UCSD-AML1 (cell line): ENCODE results near the gene LSR.

Experiments
- DNase-seq: peaks from one replicate; lab custom pipeline; 2025; ENCODE audit not compliant: unreplicated experiment; lab: John Stamatoyannopoulos, UW

The LSR gene

DNA sequence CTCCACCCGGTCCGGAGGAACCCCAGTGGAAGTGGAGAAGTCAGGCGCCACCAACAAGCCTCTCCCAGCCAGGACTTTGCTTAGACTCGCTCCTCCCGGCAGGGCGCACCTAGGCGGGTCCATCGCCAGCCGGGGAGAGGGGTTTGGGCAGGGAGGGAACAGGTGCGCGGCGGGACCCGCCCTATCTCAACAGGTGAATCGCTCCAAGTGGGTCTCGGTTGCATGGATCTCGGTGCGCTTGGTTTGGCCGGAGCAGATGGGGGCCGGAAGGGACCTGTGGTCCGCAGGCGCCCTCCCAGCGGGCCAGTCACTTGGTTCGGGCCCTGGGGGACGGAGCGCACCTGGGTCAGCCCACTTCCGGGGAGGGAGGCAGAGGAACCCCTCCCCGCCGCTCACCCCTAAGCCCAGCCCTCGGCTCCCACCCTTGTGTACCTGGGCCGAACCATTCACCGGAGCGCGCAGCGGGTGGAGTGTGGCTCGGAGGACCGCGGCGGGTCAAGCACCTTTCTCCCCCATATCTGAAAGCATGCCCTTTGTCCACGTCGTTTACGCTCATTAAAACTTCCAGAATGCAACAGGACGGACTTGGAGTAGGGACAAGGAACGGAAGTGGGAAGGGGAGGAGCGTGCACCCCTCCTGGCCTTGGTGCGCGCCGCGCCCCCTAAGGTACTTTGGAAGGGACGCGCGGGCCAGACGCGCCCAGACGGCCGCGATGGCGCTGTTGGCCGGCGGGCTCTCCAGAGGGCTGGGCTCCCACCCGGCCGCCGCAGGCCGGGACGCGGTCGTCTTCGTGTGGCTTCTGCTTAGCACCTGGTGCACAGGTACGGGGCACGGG lies at the start of gene LSR:
LSR (plus strand) TSS at position 693 of the 836 bp plus-strand sequence; CDS start at position 714, 21 bp downstream.
- DNase-seq, result no peak

GRCh38 chr19:35199481-35199880 lies 49.3 kb upstream of the LSR start:
- no peak for DNase-seq

- DNase-seq, result no peak
These were observed 45.8 kb upstream of the LSR start for GRCh38 chr19:35202722-35203688.

DNA sequence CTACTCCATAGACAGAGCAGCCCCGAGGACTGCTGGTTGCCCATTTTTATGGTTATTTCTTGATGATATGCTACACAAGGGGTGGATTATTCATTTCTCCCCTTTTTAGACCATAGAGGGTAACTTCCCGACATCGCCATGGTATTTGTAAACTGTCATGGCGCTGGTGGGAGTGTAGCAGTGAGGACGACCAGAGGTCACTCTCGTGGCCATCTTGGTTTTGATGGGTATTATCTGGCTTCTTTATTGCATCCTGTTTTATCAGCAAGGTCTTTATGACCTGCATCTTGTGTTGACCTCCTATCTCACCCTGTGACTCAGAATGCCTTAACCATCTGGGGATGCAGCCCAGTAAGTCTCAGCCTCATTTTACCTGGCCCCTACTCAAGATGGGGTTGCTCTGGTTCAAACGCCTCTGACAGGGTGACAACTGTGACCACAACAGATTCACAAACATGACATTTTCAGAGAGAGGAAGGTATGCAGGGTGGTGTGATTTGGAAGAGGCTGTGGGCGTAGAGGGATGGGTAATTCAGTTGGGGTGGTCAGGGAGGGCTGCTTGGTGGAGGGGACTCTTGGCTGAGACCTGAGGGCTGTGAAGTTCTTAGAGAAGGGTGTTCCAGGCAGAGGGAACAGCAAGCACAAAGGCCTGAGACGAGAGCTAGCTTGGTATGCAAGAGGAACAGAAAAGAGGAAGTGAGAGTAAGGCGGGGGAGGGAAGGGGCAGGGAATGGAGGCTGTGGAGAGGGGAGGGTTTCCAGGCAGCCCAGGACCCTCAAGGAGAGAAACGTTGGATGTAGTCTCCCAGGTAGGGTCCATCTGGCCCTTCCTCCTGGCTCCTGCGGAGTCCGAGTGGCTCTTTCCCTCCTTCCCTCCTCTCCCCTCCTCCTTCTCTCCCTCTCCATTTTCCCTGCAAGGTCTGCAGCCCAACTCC lies 43.7 kb upstream of the LSR start:
- DNase-seq, result peak; percentile 43

DNA sequence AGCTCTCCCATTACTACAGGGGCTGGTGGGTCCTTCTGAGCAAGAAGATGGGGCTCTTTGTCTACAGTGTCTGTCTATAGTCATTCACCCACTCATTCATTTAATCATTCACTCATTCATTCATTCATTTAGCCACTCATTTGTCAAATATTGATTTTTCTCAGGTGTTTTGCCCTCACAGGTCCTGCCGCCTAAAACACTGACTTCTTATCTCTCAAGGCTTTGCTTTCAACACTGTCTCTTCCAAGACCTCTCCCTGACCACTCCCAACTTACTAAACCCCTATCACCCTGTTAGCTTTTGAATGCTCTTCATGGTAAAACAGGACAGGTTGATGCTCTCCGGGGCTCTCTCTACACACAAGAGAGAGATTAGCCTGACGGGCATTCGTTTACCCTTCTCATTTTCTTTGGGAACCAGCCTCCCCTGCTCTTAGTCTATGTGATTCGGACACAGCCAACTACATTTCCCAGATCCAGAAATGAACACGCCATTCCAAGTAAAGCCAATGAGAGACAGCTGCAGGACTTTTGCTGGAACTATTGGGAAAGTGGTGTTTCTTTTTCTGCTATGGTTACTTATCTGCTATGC lies 43.0 kb upstream of the LSR start:
- no peak for DNase-seq

DNA sequence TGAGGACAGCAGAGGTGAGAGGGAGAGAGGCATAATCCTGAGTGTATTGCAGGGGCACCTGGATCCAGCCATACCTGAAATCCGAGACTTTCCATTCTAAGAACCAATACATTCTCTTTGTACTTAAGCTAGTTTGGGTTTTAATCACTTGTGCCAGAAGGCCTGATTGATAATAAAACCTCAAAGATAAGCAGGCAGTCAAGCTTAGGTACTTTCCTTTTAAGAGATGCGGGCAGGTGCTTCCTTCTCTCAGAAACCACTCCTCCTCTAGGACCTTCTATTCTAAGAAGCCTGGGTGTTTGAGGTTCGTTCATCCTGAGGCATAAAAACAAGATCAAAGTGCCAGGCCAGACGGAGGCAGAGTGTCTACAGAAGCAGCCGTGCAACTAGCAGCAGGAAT lies 42.4 kb upstream of the LSR start:
- DNase-seq, result no peak

DNA sequence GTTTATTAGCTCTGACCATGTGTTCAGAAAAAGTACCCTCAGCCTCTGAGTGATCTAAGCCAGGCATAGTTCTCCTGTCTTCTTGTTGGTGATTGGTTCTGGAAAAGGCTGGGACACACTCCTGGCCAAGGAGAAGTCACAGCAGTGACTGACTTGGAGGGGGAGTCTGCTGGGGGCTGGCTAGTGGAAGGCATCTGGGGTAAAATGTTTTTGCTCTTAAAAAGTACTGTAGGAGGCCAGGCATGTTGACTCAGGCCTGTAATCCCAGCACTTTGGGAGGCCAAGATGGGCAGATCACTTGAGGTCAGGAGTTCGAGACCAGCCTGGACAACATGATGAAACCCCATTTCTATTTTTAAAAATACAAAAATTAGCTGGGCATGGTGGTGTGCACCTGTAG lies 41.9 kb upstream of the LSR start:
- DNase-seq, result no peak

- no peak for DNase-seq
These were observed 41.4 kb upstream of the LSR start for GRCh38 chr19:35207391-35207871.

GRCh38 chr19:35208121-35208520 lies 40.7 kb upstream of the LSR start:
- DNase-seq, result no peak

- no peak for DNase-seq
These were observed 39.2 kb upstream of the LSR start for GRCh38 chr19:35209646-35210045.

- peak; percentile 74 for DNase-seq
These were observed 37.1 kb upstream of the LSR start for GRCh38 chr19:35211545-35212230.

DNA sequence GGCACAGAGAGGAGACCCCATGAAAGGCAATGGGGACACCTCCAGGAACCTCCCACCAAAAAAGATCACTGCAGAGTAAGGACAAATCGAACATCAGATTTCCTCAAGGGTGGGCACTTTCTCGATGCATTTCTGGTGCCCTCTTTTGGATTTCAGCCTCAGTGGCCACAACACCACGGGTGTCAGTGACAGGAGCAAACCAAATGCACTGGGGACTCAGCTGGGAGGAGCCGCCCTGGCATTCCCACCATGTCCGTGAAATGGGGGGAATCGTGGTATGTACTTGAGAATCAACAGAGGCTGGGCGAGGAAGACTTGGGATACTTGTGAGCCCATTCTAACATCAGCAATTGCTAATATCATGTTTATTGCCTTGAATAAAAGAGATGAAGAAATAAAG lies 36.6 kb upstream of the LSR start:
- no peak for DNase-seq

DNA sequence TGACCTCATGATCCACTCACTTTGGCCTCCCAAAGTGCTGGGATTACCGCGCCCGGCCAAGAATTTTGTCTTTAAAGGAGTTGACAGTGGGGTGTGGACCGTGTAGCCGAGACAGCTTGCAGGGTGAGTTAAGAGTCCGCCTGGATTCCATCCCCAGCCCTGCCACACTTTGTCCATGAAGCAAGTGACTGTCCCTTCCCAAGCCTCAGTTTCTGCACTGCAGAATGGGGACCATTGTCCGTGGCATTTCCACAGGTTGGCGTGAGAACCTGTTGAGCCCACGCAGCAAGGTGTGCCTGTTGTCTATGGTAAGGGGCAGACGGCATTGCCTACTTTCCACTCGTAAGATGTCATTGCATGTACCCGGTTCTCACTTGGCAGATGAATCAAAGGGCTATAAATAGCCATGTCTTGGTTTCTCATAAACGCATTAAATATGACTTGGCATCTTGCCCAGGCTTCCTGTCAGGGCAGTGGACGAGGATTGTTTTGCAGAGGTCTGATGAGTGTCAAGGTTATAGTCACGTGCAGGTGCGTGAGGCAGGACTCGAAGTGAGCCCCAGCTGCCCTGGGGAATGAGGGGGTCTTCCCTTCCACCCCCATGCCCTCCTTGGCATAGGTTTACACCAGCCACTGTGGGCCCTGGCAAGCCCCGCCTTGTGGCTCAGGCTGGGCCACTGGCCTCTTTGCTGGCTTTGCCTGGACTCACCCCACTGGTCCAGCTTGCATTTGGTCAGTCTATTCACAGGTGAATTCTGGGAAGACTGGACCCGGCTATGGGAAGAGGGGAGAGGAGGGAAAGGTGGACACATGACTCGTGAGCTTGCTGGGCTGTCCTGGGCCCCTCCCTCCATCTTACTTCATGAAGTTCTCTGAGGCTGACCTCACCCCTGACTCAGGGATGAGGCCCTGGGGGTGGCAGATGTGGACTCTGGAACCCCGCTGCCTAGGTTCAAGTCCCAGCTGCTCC lies 34.9 kb upstream of the LSR start:
- peak; percentile 50 for DNase-seq

GRCh38 chr19:35214766-35215422 lies 33.9 kb upstream of the LSR start:
- DNase-seq, result no peak

DNA sequence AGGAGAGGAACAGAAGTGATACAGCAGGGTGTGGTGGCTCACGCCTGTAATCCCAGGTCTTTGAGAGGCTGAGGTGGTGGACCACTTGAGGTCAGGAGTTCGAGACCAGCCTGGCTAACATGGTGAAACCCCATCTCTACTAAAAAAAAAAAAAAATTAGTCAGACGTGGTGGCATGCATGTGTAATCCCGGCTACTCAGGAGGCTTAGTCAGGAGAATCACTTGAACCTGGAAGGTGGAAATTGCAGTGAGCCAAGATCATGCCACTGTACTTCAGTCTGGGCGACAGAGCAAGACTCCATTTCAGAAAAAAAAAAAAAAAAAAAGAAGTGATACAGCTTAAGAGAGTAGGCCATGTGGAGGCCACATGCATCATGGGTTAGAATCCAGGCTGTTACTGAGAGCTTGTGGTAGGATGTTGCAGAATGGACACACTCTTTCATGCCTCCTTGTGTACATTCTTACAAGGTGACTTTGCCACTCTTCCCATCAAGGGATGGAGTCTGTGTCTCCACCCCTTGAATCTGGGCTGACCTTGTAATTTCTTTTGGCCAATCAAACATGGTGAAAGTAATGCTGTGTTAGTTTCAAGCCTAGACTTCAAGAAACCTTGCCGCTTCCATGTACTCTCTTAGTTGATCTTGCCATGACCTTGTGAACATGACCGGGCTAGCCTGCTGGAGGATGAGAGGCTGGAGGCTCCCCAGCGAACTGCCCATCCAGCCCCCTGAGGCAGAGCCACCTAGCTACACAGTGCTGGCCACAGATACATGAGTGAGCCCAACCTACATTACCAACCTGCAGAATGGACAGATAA lies 32.6 kb upstream of the LSR start:
- no peak for DNase-seq

DNA sequence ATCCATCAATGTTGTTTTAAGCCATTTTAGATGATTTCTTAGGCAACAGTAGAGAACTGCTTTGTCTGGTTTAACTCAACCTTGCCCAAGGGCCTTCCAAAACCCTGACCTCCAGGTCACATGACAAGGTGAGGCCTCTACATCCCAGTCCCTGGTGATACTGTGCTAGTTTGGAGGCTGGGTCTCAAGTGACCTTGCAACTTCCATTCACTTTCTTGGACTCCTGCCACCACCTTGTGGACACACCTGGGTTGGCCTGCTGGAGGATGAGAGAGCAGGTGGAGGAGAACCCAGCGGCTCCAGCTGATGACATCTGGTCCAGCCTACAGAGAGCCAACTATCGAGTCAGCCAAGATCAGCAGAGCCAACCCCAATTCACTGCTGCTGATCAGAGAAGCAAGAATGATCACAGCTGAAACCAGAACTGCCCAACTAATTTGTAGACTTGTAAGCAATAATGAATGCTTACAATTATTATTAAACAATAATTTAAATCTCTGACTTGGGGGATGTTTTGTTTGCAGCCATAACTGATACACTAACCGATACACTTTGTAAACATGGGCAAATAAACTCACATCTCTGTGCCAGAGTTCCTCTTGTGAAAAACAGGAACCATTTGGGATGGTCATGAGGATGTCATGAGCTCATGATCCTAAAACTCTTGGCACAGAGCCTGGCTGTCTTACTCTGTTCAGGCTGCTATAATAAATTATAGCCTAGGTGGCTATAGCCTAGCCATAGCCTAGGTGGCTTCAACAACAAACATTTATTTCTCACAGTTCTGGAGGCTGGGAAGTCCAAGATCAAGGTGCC lies 31.8 kb upstream of the LSR start:
- DNase-seq, result no peak
